WTC11 (cell line): Measurements from ENCODE around the gene ASTN2.

Source experiments
- CREB1 ChIP-seq: sonication (generic); formaldehyde crosslinking; IDR thresholded peaks from 2 replicates; pipeline ENCODE4 v1.8.0; 2023; ENCODE audit warnings: mild to moderate bottlenecking, missing genetic modification reagents
- CTCF ChIP-seq: fragments of 200-600 bp; IDR thresholded peaks from 2 replicates; pipeline ENCODE4 v1.8.0; 2022; ENCODE audit warnings: antibody characterized with exemption
- ELF4 ChIP-seq: sonication (generic); formaldehyde crosslinking; IDR thresholded peaks from 2 replicates; pipeline ENCODE4 v1.8.1; 2022; ENCODE audit warnings: low read depth, mild to moderate bottlenecking, moderate library complexity, missing genetic modification reagents
- MLX ChIP-seq: sonication (generic); formaldehyde crosslinking; IDR thresholded peaks from 2 replicates; pipeline ENCODE4 v1.8.1; 2023; ENCODE audit warnings: mild to moderate bottlenecking, missing genetic modification reagents, moderate library complexity
- NFE2L1 ChIP-seq: sonication (generic); formaldehyde crosslinking; IDR thresholded peaks from 2 replicates; pipeline ENCODE4 v1.8.1; 2023; ENCODE audit warnings: missing genetic modification reagents
- NFYB ChIP-seq: sonication (generic); formaldehyde crosslinking; conservative IDR thresholded peaks from 2 replicates; pipeline ENCODE4 v1.8.0; 2022; ENCODE audit warnings: low read depth, missing genetic modification reagents
- SP1 ChIP-seq: sonication (generic); formaldehyde crosslinking; conservative IDR thresholded peaks from 2 replicates; pipeline ENCODE4 v1.8.1; 2022; ENCODE audit warnings: missing genetic modification reagents
- TCF7 ChIP-seq: sonication (generic); formaldehyde crosslinking; IDR thresholded peaks from 2 replicates; pipeline ENCODE4 v1.8.0; 2022; ENCODE audit warnings: mild to moderate bottlenecking, low read depth, missing genetic modification reagents, moderate library complexity
- USF2 ChIP-seq: sonication (generic); formaldehyde crosslinking; IDR thresholded peaks from 2 replicates; pipeline ENCODE4 v1.8.1; 2023; ENCODE audit warnings: mild to moderate bottlenecking, missing genetic modification reagents, moderate library complexity
- ZNF317 ChIP-seq: sonication (generic); formaldehyde crosslinking; IDR thresholded peaks from 2 replicates; pipeline ENCODE4 v1.8.1; 2023; ENCODE audit warnings: low read depth, mild to moderate bottlenecking, moderate library complexity, missing genetic modification reagents, borderline replicate concordance
- ZSCAN18 ChIP-seq: fragments of 250-450 bp; sonication (Bioruptor Pico); IDR thresholded peaks from 2 replicates; pipeline ENCODE4 v2.1.2; 2022; ENCODE audit warnings: mild to moderate bottlenecking, moderate library complexity
- TF ChIP-seq, protein P1 (sequence below): fragments of 250-450 bp; sonication (Bioruptor Pico); conservative IDR thresholded peaks from 2 replicates; pipeline ENCODE4 v1.9.0; 2021; ENCODE audit warnings: mild to moderate bottlenecking

GRCh38 chr9:116913536-116913935 lies 501.3 kb downstream of the ASTN2 start:
- TF ChIP-seq USF2 (CRISPR knock-in tag) (no peak), SP1 (CRISPR knock-in tag) (no peak), CTCF (no peak), CREB1 (no peak), MLX (CRISPR knock-in tag) (no peak), ELF4 (CRISPR knock-in tag) (no peak), ZNF317 (CRISPR knock-in tag) (no peak), TCF7 (no peak), NFYB (CRISPR knock-in tag) (no peak), NFE2L1 (CRISPR knock-in tag) (no peak), ZSCAN18 (CRISPR knock-in tag) (no peak)
- TF ChIP-seq, protein P1, sequence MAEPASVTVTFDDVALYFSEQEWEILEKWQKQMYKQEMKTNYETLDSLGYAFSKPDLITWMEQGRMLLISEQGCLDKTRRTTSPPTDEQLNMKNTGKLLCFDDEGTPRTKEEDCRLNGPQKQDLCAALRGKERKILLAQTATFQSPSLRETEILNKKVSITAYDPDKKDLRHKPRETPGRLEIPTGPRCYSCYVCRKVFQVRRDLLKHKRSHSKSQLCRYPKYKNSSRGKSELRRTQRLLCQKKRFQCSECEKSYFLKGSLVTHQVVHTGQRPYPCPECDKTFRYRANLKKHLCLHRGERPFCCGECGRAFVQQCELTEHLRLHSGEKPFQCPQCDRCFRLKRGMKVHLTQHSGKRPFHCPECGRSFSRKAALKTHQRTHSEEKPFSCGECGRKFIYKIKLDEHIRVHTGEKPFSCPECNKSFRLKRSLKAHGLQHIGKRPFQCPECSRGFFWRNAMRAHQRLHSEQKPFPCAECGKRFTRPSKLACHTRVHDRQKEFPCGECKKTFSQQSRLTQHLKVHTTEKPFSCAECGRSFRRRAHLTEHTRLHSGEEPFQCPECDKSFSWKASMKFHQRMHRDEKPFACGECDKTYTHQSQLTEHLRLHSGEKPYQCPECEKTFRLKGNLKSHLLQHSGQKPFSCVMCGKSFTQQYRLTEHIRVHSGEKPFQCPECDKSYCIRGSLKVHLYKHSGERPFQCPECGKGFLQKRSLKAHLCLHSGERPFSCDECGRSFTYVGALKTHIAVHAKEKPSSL (CRISPR knock-in tag): no peak
